ENCODE results near the gene ARFGAP1. TPM values are rescaled to one million over a fixed set of nuclear protein-coding genes. Genes with fewer than 3 reads are reported as not detected.

Gene ARFGAP1
- 25.3 TPM for total RNA-seq
- long read RNA-seq, transcript ARFGAP1-209 (4 exons, 2,727 nt), result minor isoform, 6 of 71 reads
- long read RNA-seq, transcript ARFGAP1-203 (13 exons, 3,281 nt), result major isoform, 34 of 71 reads
- long read RNA-seq, partial matches to known transcripts, result 25 of 71 reads
- long read RNA-seq, other reads (novel, unspliced or antisense), result 5 of 71 reads

DNA sequence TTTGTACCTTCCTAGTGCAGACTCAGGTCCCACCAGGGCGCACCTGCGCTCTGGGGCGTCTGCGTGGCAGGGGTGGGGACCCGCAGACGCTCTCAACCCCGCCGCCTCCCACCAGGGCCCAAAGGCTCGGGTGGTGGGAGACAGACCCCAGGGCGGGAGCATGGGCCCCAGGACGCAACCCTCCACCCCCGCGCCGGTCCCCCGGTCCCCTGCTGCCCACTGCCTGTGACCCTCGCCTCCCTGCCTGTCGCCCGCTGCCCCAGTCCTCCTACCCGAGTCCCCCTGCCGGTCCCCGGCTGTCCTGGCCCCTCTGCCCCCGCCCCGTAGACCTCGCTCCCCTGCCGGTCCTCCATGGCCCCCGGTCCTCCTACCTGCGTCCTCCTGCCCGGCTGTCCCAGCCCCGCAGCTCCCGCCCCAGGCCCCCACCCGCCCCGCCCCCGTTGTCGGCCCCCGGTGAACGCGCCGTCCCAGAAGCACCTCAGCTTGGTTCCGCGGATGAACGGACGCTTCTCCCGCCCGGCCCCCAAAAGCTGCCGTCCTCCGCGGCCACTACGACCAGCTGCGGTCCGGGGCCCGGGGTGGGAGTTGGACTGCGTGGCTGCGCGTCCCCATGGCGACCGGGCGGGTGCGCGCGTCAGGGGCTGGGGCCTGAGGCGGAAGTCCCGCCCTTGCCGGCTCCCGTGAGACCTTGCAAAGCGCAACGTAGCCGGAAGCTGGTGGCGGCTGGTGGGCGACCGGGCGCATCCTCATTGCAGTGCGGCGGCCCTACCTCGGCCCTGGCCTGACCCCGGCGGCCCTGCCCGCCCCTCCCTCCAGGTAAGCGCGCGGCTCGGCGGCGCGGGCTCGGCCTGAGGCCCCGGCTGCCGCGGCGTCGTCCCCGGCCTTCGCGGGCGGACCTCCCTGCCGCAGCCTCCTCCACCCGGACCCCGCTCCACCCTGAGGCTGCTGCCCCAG, at the start of gene ARFGAP1:
Gene ARFGAP1, plus strand, starts transcription at position 709 of the 954 bp plus-strand sequence. CDS start 2,768 bp downstream, outside the sequence.
- peak; percentile 96 for DNase-seq
- peak; percentile 99 for ATAC-seq (ENCODE audit: poor library complexity)
- intact Hi-C loops (cut with DNase I), result no loop called here

GRCh38 chr20:63223121-63223825, 49.3 kb upstream of the ARFGAP1 start:
- peak; percentile 48 for ATAC-seq (ENCODE audit: poor library complexity)
- intact Hi-C loops (cut with DNase I), result no loop called here
- DNase-seq, result no peak

GRCh38 chr20:63223826-63224207, 48.8 kb upstream of the ARFGAP1 start:
- DNase-seq, result no peak
- intact Hi-C loops (cut with DNase I), result no loop called here
- ATAC-seq (ENCODE audit: poor library complexity), result no peak

DNA sequence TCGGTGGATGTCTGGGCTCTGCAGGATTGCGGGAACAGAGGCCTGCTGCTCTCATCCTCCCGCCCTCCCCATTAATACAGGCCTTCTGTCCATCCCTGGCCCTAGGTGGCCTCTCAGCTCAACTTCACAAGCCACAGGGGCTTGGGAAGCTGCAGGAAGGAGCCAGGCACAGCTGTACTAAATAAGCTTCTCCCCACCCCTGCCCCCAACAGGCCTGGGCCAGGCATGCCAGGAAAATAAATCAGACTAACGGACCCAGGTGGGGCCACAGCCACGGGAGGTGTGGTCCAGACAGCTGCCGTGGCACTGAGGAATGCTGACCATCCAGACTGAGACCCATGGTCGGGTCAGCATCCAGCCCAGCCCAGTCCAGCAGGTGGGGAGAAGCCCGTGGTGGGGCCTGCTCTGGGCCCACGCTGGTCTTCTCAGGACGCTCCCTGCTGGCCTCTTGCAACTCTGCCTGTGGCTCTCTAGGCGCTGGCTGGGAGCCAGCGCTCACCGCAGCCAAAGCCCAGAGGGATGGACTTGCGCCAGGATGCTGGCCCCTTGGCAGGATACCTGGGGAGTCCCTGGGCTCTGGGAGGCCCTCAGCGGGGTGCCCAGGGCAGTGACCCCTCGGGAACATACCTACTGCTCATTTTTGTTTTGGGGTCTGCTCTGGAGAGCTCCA, 48.1 kb upstream of the ARFGAP1 start:
- intact Hi-C loops (cut with DNase I), result no loop called here
- peak; percentile 76 for DNase-seq
- ATAC-seq (ENCODE audit: poor library complexity), result peak; percentile 88

DNA sequence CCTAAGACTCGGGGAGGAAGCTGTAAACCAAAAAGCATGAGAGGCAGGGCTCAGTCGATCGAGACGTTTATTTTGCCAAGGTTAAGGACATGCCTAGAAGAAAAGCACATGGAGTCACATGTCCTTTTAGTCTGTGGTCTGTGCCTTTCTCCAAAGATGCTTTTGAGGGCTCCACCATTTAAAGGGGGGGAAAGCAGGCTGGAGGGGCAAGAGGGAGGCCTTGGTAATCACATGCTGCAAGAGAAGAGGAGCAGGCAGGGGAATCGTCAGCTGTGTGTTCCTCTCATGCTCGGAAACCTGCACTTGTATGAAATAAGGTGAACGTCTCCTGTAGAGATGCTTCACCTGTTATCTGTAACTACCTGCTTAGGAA, 47.5 kb upstream of the ARFGAP1 start:
- intact Hi-C loops (cut with DNase I), result no loop called here
- DNase-seq, result no peak
- ATAC-seq (ENCODE audit: poor library complexity), result no peak

DNA sequence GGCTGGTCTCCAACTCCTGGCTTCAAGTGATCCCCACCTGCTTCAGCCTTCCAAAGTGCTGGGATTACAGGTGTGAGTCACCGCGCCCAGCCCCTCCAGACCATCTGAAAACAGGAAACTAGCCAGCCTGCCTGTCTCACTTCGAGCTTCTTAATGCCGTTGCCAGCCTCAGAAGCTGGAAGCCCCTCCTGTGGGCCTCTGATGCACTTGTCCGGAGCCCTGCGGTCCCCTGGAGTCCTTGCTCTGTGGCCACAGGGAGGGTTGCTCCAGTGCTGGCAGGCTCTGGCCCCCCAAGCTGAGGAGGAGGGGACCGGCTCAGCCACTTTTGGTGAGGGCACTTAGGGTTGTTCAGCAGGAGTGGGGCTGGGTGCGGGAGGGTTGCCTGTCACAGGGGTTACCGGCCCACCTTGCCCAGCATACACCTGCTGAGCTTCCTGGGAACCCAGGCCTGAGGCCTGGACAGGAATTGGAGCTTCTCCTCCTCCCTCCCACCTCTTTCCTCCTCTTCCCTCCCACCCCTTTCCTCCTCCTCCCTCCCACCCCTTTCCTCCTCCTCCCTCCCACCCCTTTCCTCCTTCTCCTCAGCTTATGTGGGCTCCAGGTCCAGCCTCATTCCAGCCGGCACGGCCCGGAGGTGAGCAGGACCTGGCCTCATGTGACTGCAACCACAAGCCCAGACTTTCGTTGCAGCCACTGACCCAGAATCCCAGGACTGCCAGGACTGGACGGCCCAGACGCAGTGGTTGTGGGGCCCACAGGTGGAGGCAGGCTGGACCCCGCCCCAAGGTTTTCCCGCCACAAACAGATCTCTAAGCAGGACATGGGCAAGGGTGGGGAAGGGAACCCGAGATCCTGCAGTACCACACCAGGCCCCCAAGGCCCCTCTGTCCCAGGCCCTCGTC, 46.3 kb upstream of the ARFGAP1 start:
- intact Hi-C loops (cut with DNase I), result no loop called here
- no peak for DNase-seq

GRCh38 chr20:63227260-63227659, 45.4 kb upstream of the ARFGAP1 start:
- intact Hi-C loops (cut with DNase I), result no loop called here
- ATAC-seq (ENCODE audit: poor library complexity) (no peak), DNase-seq (no peak)

More for the DNA sequence above, 46.3 kb upstream of the ARFGAP1 start:
- no peak for ATAC-seq (ENCODE audit: poor library complexity)

DNA sequence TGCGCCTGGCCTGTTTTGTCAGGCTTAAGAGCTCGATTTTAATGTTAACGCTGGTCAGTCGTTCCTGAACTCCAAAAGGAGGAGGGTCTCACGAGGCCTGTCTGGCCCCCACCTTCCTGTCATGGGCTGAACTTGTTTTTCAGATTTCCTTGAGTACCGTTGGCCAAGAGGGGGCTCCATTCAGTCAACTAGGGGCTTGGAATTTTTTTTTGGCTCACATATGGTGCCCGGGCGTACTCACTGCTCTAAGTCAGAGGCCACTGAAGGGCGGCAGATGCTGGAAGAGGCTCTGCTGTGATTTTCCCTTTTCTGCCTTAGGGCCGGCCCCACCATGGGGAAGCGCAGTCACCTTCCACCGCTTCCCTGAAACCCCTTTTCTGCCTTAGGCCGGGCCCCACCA, 43.8 kb upstream of the ARFGAP1 start:
- intact Hi-C loops (cut with DNase I), result no loop called here
- ATAC-seq (ENCODE audit: poor library complexity) (no peak), DNase-seq (no peak)

DNA sequence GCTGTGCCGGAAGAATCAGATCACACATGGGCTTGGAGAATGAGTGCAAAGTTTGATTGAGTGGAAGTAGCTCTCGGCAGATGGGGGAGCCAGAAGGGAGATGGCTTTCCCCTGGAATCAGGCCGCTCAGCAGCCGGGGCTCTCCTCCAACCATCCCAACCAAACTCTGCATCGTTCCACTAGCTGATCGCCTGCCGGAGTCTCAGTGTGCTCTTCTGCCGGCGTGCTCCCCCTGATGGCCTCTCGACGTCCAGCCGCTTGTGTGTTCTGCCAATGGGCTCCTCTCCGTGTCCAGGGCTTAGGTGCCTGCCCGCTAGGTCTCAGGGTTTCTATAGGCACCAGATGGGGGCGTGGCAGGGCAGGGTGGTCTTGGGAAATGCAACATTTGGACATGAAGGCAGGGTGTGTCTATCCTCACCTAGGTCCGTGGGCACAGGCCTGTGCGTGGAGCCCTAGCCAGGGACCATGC, 41.8 kb upstream of the ARFGAP1 start:
- ATAC-seq (ENCODE audit: poor library complexity), result peak; percentile 91
- intact Hi-C loops (cut with DNase I), result no loop called here
- peak; percentile 77 for DNase-seq

DNA sequence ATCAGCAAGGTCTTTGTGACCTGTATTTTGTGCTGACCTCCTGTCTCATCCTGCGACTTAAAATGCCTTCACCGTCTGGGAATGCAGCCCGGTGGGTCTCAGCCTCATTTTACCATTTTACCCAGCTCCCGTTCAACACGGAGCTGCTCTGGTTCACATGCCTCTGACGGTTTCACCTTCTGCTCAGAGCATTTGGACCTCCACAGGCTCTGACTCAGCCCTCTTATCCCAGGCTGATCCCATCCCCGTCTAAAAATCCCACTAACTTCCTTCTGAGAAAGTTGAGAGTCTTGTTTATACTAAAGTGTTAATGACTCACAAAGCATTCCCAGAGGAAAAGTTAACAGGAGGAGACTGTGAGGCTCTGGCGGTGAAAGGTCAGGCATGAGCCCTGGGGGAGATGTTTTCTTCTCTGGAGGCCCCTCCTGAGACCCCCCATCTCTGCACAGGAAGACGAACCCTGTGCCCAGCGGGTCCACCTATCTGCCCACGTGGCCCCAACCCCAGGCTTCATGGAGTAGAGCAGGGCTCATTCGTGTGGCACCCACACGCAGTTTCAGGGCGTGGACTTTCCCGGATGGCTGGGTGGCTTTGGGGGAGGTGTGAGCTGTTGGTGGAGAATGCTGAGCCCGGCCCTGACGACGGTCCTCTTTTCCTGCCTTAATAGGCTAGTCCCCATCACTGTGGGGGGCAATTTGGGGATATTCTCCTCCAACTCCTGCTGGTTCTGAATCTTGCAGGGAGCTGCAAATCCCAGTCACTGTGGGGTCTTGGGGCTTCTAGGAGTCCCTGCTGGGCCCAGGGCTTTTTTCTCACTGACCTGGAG, 40.2 kb upstream of the ARFGAP1 start:
- ATAC-seq (ENCODE audit: poor library complexity) (no peak), DNase-seq (no peak)
- intact Hi-C loops (cut with DNase I), result no loop called here

DNA sequence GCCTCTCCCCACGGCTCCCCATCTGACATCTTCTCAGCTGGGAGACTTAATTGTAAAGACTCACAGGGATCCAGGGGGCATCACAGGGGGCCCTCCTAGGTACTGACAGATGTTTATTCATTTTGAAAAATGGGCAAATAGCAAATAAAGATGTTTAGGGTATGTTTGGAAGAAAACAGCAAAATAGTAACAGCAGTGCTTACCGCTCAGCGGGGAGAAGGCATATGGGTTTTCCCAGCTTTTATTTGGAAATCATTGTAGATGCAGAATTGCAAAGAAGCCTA, 39.6 kb upstream of the ARFGAP1 start:
- intact Hi-C loops (cut with DNase I), result no loop called here
- no peak for ATAC-seq (ENCODE audit: poor library complexity)

DNA sequence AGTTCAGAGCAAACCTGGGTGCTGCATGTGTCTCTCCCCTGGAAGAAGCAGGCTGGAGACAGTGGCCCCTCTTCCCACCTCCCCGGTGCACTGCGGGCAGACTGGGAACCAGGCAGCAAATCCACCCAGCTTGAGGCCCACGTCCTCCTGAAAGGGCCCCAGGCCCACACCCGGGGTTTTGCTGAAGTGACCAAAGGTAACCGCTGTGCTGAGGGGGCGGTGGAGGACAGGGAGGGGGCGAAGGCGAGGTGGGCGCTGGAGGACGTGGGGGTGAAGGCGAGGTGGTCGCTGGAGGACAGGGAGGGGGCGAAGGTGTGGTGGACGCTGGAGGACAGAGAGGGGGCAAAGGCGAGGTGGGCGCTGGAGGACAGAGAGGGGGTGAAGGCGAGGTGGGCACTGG, 38.7 kb upstream of the ARFGAP1 start:
- DNase-seq (no peak), ATAC-seq (ENCODE audit: poor library complexity) (no peak)
- intact Hi-C loops (cut with DNase I), result no loop called here

More for the DNA sequence above, 39.6 kb upstream of the ARFGAP1 start:
- no peak for DNase-seq

GRCh38 chr20:63234693-63235398, 37.8 kb upstream of the ARFGAP1 start:
- no peak for DNase-seq
- intact Hi-C loops (cut with DNase I), result no loop called here
- ATAC-seq (ENCODE audit: poor library complexity), result no peak

- DNase-seq (no peak), ATAC-seq (ENCODE audit: poor library complexity) (no peak)
- intact Hi-C loops (cut with DNase I), result no loop called here
Observed at GRCh38 chr20:63235399-63235983, 37.1 kb upstream of the ARFGAP1 start, which contains the start of gene BIRC7. TSS of gene BIRC7 (plus strand) at chr20:63235905. CDS start at chr20:63236097, 192 bp downstream.

GRCh38 chr20:63236116-63236837, 36.3 kb upstream of the ARFGAP1 start:
- no peak for DNase-seq
- no peak for ATAC-seq (ENCODE audit: poor library complexity)
- intact Hi-C loops (cut with DNase I), result no loop called here

DNA sequence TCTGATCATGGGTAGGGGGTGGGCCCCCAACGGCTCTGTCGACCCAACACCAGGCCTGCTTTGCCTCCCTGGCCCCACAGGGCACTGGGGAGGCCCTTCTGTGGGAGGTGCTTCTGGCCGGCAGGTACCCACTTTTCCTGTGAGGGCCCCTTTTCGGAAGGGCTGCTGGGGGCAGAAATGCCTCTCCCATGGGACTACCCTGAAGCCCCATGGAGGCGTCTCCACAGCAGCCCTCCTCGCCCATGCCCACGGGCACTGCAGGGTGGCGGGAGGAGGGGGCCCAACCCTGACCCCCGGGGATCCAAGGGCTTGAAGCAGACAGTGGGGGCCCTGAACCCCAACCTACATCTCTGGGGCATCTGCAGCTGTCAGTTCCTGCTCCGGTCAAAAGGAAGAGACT, 34.6 kb upstream of the ARFGAP1 start:
- DNase-seq (no peak), ATAC-seq (ENCODE audit: poor library complexity) (no peak)
- intact Hi-C loops (cut with DNase I), result no loop called here
